HG03108 (cell line): ENCODE results near the gene RNF130.
A peak's percentile ranks its signal among the peaks of the same experiment; 100 is the strongest.

Experiments used
- ATAC-seq: cut with Tn5 transposase; IDR thresholded peaks from one replicate; pipeline ENCODE4 v1.9.1; 2021; ENCODE audit warnings: moderate library complexity; ENCODE audit not compliant: unreplicated experiment

Gene RNF130

DNA sequence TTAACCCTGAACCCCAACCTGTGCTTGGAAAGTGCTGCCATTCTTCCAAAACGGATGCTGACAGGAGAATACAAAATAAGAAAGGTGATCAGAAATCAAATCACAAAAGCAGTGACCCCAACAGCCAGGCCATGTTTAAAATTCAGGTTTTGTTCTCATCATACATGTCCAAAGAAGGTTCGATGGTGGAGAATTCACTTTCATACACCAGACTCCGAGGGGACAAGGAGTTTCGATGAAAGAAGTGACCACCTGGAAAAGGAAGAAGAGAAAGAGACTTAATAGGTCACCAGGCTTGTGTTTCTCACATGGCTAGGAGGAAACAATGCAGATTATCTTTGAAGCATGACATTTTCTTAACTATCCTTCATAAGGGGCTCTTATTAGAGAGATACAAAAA is 151.4 kb downstream of the RNF130 start:
- ATAC-seq: no peak

DNA sequence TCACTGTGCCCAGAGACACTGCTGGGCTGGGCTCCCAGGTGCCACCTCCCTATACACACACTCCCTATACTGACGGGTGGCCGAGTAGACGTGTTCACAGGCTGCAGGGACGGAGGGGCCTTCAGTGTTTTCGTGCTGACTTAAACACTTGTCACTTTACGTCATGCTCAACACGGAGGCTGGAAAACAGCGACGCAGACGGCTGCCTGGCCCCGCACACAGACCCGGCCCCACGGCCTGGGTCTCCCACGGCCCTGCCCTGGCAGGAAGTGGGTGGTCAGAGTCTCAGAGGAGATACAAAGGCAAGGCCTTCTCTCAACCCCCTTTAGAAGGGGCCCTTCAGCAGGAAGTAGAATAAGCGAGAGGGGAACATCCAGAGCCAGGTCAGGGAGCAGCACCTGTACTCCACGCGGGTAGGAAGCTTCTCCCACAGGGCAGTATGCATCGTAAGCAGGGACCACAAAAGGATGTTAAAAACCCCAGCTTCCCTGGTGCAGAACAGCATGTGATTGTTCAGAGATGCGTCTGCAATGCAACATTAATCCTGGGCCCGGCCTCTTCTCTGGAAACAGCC is 152.0 kb downstream of the RNF130 start:
- ATAC-seq: no peak

DNA sequence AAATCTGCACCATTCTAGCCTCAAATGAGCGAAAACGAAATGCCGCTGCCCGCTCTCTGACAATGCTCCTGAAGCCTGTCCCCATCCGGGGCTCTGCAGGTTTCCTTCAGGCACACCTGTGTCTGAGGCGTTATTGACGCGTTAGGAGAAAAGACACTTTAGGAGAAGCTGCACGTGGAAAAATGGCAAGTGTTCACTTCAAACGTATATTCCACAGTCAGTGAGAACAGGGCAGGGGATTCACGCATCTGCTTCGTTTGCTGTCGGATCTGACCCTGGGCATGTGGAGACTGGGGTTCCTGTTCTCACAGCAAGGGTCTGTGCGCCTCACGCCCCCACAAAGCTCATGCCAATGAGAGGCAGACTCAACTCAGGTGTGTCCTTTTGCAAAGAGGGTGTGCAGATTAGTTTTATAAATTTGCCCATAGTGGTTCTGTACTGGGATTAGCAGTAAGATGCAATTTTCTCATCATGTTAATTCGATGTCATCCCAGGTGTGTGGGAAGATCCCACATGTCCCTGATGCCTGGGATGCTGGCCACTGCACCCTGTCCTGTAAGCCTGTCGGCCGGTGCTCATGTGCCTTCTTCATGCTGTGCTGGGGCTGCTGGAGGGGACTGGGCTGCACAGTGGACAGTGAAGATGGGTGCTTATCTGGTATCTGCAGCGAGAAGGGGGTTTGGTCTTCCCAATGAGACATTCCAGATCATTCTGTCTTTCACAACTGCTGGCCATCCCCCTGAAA is 152.6 kb downstream of the RNF130 start:
- no peak for ATAC-seq

DNA sequence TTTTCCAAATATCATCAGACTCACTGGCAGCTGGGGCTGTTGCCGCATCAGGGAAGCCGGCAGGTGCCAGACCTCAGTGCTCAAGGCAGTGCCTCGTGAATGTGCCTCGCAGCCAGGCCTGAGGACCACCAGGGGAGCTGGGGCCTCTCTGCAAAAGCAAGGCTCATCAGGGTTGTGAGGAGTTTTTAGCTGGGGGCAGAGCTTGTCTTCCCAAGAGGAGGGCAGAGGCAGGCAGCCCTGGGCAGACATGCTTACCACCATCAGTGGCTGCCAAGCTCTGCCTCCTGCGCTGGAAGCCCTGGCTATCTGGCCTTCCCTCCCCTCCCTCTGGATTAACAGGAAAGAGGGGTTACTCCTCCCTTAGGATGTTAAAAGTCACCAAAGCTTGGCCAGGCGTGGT is 155.0 kb downstream of the RNF130 start:
- ATAC-seq: no peak

DNA sequence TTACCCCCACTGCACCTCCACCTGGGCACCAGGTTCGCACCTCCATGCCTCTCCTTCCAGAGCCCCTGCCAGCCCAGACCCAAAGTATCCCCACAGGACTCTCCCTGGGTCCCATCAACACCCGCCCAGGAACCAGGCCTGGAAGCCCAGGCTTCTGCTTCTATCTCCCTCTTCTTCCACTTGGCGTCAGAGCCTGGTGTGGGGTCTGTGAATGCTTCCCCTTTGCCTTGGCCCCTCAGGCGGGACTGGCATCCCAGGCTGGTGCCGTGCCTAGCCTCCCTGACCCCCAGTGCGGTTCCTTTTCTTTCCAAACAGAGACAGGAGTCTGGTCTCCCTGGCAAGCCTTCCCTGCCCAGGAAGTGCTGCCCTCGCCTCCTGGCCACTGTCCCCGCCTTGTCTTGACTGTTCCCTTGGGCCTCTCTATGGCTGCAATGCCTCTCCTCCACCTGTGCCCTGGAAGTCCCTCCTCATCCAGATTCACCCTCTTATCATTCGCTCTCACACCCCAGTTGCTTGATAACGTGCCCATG is 156.1 kb downstream of the RNF130 start:
- no peak for ATAC-seq

DNA sequence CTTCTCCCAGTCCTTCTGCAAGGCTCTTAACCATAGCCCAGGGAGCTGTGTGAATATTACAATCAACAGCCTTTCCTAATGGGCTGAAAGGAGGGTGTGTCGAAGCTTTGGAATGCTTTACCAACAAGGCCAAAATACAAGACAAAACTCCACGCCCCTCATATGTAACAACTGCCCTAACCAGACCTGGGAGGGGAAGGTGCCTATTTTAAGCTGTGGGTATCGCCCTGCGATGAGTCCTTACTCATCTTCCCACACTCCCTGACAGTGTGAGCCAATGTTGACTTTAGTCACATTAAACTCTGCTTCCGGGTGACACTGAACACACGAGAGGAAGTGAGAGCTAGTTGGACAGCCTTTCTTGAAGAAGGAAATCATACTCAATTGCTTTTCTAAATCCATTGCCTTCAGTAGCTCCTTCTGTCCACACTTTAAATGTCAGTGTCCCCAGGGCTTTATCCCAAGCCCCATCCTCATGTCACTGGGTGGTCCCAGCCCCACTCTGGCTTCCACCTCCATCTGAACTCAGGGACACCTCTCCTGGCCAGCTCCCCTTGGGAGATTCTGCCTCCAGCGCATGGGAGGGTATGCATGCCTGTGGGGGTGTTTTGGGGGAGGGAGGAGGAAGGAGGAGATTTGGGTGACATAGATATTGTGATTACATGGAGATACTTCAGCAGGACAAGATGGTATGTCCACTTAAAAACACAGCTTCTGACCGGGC is 157.4 kb downstream of the RNF130 start:
- no peak for ATAC-seq

DNA sequence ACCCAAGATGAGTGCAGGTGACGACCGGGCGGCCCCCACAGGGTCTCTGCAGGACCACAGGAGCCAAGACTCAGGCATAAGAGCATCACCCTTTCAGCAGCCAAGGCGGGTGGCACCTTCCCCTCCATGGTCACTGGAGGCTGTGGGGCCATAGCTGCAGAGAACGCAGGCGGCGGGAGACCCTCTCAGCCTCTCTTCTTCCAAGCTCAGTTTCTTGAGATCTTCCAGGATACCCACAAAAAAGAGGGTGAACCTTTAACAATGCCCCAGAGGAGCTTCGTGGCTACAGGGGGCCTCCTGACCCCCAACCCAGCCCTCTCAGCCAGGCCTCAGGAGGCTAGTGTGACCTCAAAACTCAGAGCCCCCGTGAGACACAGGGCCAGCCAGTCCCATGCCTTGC is 158.1 kb downstream of the RNF130 start:
- ATAC-seq: no peak

DNA sequence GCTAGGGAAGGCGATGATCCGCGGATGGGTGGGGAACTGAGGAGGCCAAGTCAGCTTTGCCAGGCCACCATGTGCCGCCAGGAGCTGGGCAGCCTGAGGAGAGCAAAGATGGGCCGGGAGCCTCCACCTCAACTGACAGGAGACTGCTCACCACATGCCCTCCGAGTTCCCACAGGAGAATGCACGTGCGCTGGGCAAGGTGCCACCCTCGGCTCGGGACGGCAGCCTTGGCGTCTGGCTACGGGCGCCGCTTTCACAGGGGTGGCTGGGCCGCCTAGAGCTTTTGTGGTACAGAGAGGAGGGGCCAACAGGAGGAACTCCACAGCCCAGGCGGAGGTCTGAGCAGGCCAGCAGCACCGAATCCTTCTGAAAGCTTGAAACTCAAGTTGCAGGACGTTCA is 158.6 kb downstream of the RNF130 start:
- ATAC-seq: no peak

DNA sequence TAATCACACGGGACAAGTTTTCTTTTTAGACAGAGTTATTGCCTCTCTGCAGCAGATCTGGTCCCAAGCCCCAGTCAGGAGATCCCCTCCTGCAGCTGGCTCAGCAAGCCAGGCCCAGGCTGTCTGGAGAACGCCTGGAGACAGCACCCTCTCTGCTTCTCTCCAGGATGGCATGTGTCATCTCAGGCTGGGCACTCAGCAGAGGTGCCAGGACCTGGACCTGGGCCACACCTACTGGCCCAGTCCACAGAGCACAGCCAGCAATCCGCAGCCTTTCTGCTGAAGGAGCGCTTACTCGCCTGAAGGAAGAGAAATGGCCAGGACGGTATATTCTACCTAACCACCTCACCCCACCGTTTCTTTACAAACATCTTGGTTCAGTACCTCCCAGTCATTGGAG is 159.2 kb downstream of the RNF130 start:
- no peak for ATAC-seq

DNA sequence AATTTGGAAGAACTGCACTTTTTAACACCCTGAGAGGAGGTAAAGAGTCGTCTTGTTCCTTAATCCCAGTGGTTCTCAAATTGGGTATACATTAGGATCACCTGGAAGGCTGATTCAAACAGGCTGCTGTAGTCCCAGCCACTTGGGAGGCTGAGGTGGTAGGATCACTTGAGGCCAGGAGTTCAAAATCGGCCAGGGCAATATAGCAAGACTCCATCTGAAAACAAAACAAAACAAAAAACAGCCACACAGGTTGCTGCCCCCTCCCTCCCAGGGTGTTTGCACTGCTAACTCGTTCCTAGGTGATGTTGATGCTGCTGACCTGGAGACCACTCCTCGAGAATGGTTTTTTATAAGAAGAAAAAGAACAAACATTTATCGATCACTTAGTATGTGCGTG is 162.3 kb downstream of the RNF130 start:
- ATAC-seq: no peak

DNA sequence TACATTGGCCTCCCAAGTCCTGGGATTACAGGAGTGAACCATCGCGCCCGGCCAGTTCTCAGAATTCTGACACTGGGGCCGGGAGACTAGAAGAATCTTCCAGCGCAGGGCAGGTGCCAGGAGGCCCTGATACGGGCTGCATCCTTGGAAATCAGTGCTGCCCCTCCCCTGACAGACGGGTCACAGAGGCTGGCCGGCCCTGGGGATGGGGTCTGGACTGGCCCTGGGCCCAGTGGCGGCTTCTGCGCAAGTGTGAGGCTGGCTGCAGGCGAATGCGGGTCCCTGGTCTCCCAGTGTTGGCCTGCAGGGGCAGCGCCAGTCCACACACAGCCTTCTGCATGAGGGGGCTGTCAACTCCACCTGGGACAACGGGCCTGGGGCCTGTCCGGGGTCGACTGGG is 163.0 kb downstream of the RNF130 start:
- ATAC-seq: no peak

DNA sequence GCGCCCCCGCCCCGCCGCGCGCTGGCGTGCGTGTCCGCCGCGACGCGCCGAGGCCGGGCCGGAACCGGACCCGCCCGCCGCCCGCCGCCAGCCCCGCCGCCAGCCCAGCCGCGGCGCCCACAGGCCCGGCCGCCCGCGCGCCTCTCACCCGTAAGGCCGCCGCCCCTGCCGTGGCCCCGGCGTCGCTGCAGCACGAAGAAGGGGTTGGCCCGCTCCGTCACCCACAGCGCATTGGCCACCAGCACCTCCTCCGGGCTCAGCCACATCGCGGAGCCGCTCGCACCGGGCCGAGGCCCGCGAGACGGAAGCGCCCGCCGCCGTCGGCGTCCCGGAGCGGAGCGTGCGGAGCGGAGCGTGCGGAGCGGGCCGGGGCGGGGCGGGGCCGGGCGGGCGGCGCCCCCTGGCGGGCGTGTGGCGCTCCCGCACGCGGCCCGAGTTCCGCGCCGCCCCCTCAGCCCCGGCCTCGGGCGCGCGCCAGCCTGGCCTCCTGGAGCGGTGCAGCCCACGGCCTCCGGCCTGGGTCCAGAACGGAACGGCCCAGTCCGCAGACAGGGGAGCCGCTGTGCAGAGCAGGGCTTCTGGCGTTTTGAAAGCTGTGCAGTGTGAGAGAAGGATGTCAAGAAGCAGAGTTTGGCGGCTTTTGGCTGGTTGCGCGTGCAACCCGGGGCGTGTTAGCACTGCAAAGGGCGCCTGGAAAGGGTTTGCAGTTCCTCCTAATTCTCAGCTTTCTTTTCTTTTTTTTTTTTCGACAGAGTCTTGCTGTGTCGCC is 163.8 kb downstream of the RNF130 start, which contains the start of gene TBC1D9B:
Gene TBC1D9B (minus strand): TSS at position 342 of the 769 bp plus-strand sequence. CDS start 76 bp downstream, at position 266.
- ATAC-seq: peak; percentile 78

DNA sequence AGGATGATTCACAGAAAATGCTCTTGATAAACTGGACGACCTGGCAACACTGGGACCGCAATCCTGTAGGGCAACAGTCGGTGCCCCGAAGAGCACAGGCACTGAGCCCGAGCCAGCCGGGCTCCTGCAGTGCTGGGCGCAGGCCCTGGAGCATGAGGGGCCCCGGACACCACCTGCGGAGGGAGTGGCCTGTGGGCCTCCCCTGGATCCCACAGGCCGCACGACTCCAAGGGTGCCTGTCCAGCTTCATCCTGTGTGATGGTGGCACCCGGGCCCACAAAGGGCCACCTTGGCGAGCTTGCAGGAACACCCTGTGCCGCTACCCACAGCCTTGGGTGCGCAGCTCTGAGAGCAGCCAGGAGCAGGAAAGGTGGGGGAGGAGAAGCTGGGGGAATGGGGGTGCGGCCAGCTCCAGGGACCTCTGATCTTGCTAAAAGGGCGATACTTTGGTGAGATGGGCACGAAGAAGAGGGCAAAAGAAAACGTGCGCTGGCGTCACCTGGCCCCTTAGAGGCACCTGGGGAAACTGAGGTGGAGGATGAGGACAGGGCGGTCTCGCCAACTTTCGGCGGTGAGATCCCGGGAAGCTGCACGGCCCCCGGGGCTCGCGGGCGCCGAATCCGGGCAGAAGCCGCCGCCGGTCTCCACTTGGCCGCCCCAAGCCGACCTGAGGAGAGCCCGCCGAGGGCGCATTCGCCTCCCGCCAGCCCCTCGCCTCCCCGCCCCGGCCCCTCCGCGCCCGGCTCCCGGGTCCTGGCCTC is 164.6 kb downstream of the RNF130 start:
- no peak for ATAC-seq

DNA sequence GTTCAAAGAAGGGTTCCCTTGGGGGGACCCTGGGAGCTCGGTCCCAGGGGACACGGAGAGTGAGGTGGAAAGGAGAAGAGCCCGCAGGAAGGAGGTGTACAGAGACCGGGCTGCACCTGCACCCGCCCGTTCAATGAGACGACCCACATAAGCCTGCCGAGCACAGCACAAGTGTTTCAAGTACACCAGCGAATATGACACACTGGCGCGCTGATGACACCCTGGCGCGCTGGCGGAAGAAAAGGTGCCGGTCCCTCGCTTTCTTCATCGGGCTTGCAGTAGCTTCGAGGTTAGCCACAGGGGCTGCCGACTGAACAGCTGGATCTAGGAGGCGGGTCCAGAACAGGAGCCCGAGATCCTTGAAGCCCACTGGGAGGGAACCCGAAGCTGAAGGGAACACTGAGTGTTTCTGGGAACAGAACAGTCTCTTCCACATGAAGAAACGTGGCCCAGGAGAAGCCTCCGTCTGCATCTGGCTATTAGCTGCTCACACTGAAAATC is 165.2 kb downstream of the RNF130 start:
- ATAC-seq: no peak

DNA sequence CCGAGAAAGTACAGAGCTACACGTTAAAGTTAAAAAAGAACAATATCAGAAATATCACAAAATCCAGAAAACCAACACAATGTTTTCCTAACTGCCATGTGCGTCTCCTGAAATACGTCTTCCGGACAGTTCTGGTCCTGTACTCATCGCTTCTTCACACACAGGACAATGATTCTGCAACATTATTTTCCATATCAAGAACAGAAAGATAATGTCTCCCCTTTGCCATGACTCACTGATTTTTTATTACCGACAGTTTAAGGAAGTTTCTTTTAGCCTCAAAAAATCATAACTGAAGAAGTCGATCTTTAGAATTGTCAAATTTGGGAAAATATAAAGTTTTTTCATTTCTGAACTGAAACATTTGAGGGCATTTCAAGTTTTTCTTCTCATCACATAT is 166.4 kb downstream of the RNF130 start:
- ATAC-seq: no peak
